Epidermal melanocyte (primary cell): Measurements from ENCODE around the gene CNOT11.
A peak's percentile ranks its signal among the peaks of the same experiment; 100 is the strongest.
"Not testable (repeated sequence)": the region's sequence is repeated elsewhere in the genome, so short reads cannot be mapped to it uniquely, and the experiment has no call there.

Experiments used
- DNase-seq: peaks from one replicate; pipeline ENCODE4 v3.0.0; 2011; ENCODE audit warnings: low spot score; ENCODE audit not compliant: insufficient read length

The CNOT11 gene

GRCh38 chr2:101252408-101253012, at the start of gene CNOT11:
TSS of gene CNOT11 (plus strand) at chr2:101252886. CDS start at chr2:101252965, 79 bp downstream.
- DNase-seq = peak; percentile 89

- DNase-seq = no peak
Observed at GRCh38 chr2:101204400-101205115, 48.1 kb upstream of the CNOT11 start.

GRCh38 chr2:101205521-101206479, 46.9 kb upstream of the CNOT11 start:
- peak; percentile 47 for DNase-seq

GRCh38 chr2:101208830-101209229, 43.9 kb upstream of the CNOT11 start:
- no peak for DNase-seq

GRCh38 chr2:101219246-101219645, 33.4 kb upstream of the CNOT11 start:
- no peak for DNase-seq

GRCh38 chr2:101220091-101220490, 32.6 kb upstream of the CNOT11 start:
- DNase-seq = not testable (repeated sequence)

- DNase-seq = no peak
Observed at GRCh38 chr2:101223814-101224231, 28.9 kb upstream of the CNOT11 start.

GRCh38 chr2:101230541-101231001, 22.1 kb upstream of the CNOT11 start:
- DNase-seq = no peak

- DNase-seq = no peak
Observed at GRCh38 chr2:101231240-101231639, 21.4 kb upstream of the CNOT11 start.

- no peak for DNase-seq
Observed at GRCh38 chr2:101231937-101232730, 20.6 kb upstream of the CNOT11 start.

- no peak for DNase-seq
Observed at GRCh38 chr2:101232770-101233169, 19.9 kb upstream of the CNOT11 start.

- no peak for DNase-seq
Observed at GRCh38 chr2:101234169-101234938, 18.3 kb upstream of the CNOT11 start.

GRCh38 chr2:101235956-101236355, 16.7 kb upstream of the CNOT11 start:
- DNase-seq = not testable (repeated sequence)

GRCh38 chr2:101237944-101238343, 14.7 kb upstream of the CNOT11 start:
- DNase-seq = not testable (repeated sequence)

GRCh38 chr2:101238930-101239759, 13.5 kb upstream of the CNOT11 start:
- no peak for DNase-seq

- not testable (repeated sequence) for DNase-seq
Observed at GRCh38 chr2:101239760-101240118, 12.9 kb upstream of the CNOT11 start.

- not testable (repeated sequence) for DNase-seq
Observed at GRCh38 chr2:101240694-101241093, 12.0 kb upstream of the CNOT11 start.

- DNase-seq = no peak
Observed at GRCh38 chr2:101241158-101241557, 11.5 kb upstream of the CNOT11 start.

GRCh38 chr2:101244373-101244772, 8.3 kb upstream of the CNOT11 start:
- DNase-seq = not testable (repeated sequence)
